ENCODE data around the gene PTPN6. TPM values are rescaled to one million over a fixed set of nuclear protein-coding genes. Genes with fewer than 3 reads are reported as not detected.

Gene PTPN6
- total RNA-seq, 1 experiment from 2014 or later: 13.7 TPM

DNA sequence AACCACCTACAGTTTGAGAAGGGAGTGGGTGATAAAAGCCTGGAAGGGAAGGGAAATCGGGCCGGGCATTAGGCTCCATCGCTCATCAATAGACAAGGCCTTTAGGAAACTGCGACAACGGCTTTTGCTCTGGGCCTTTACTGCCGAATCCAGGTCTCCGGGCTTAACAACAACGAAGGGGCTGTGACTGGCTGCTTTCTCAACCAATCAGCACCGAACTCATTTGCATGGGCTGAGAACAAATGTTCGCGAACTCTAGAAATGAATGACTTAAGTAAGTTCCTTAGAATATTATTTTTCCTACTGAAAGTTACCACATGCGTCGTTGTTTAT is 7.8 kb upstream of the PTPN6 start:
- intact Hi-C loops (cut with micrococcal nuclease; ENCODE audit: unreplicated experiment) (loop anchor here (10.0 kb wide), 1 partner anchor 171 kb away; no protein-coding TSS in a partner anchor), in situ Hi-C loops (cut with HindIII; ENCODE audit: low pct_unique_long_range_greater_than_20kb, low sequenced_read_pairs) (no loop called here)
- H3K4me1 ChIP-seq (ENCODE audit: control insufficient read depth, insufficient read depth, low read length): peaks cover 42% of the 10 kb centered on the region
- H3K9me3 ChIP-seq (ENCODE audit: control insufficient read depth, insufficient read depth, low read depth, low read length): no peaks in the 10 kb centered on the region
- BruUV-seq (replicated peaks): no TSS peak
- ChIA-PET CTCF (no interaction called here), POLR2A (interaction anchor here (1.0 to 1.7 kb wide), 3 partner anchors 9 to 21 kb away, joined by 4 to 9 read pairs (median 8); no protein-coding TSS in a partner anchor)
- DNase-seq (ENCODE audit: low read depth, low spot score) (peak; percentile 81), ATAC-seq (peak; percentile 51)
- TF ChIP-seq POLR2AphosphoS5 (IDR thresholded peaks at IDR 0.05; ENCODE audit: low read depth, low read length) (no peak), SIN3A (IDR thresholded peaks at IDR 0.05; ENCODE audit: borderline replicate concordance, insufficient read depth, low read depth, low read length) (no peak), TCF7L2 (IDR thresholded peaks at IDR 0.05; ENCODE audit: low read depth, low read length) (no peak)
- TF ChIP-seq, protein P1, sequence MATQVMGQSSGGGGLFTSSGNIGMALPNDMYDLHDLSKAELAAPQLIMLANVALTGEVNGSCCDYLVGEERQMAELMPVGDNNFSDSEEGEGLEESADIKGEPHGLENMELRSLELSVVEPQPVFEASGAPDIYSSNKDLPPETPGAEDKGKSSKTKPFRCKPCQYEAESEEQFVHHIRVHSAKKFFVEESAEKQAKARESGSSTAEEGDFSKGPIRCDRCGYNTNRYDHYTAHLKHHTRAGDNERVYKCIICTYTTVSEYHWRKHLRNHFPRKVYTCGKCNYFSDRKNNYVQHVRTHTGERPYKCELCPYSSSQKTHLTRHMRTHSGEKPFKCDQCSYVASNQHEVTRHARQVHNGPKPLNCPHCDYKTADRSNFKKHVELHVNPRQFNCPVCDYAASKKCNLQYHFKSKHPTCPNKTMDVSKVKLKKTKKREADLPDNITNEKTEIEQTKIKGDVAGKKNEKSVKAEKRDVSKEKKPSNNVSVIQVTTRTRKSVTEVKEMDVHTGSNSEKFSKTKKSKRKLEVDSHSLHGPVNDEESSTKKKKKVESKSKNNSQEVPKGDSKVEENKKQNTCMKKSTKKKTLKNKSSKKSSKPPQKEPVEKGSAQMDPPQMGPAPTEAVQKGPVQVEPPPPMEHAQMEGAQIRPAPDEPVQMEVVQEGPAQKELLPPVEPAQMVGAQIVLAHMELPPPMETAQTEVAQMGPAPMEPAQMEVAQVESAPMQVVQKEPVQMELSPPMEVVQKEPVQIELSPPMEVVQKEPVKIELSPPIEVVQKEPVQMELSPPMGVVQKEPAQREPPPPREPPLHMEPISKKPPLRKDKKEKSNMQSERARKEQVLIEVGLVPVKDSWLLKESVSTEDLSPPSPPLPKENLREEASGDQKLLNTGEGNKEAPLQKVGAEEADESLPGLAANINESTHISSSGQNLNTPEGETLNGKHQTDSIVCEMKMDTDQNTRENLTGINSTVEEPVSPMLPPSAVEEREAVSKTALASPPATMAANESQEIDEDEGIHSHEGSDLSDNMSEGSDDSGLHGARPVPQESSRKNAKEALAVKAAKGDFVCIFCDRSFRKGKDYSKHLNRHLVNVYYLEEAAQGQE (IDR thresholded peaks at IDR 0.05; ENCODE audit: insufficient read depth in 1 of 2, low read depth in 2 of 2, low read length in 1 of 2): no peak
- TF ChIP-seq, protein P2, sequence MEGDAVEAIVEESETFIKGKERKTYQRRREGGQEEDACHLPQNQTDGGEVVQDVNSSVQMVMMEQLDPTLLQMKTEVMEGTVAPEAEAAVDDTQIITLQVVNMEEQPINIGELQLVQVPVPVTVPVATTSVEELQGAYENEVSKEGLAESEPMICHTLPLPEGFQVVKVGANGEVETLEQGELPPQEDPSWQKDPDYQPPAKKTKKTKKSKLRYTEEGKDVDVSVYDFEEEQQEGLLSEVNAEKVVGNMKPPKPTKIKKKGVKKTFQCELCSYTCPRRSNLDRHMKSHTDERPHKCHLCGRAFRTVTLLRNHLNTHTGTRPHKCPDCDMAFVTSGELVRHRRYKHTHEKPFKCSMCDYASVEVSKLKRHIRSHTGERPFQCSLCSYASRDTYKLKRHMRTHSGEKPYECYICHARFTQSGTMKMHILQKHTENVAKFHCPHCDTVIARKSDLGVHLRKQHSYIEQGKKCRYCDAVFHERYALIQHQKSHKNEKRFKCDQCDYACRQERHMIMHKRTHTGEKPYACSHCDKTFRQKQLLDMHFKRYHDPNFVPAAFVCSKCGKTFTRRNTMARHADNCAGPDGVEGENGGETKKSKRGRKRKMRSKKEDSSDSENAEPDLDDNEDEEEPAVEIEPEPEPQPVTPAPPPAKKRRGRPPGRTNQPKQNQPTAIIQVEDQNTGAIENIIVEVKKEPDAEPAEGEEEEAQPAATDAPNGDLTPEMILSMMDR (IDR thresholded peaks at IDR 0.05): no peak
- peak overlapping the region; percentile 95 for H3K27ac ChIP-seq (ENCODE audit: low read length)
- H3K27me3 ChIP-seq (ENCODE audit: control insufficient read depth, insufficient read depth, low read length): no peaks in the 10 kb centered on the region
- no peaks in the 10 kb centered on the region; the same call in 1 of the 2 replicates for H3K36me3 ChIP-seq (ENCODE audit: control insufficient read depth, insufficient read depth, low read length)
- peak overlapping the region; percentile 34 to 64 for H3K4me3 ChIP-seq (ENCODE audit: low read depth in 2 of 2, low read length in 2 of 2)

DNA sequence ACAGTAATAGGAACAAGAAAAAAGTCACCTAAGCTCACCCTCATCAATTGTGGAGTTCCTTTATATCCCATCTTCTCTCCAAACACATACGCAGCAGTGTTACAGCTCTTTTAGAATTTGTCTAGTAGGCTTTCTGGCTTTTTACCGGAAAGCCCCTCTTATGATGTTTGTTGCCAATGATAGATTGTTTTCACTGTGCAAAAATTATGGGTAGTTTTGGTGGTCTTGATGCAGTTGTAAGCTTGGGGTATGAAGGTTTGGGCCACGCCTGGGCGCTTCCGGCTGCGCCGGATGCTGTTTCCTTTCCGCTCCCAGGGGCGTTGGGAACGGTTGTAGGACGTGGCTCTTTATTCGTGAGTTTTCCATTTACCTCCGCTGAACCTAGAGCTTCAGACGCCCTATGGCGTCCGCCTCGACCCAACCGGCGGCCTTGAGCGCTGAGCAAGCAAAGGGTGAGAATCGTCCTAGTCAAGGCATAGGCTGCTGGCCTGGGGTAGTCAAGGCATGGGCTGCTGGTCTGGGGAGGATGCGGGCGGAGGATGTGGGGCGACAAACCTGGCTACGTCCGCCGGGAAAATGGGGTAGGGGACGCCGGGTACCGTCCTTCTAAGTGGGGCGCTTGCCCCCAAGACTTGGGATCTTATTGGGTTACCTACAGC is 7.3 kb upstream of the PTPN6 start, which contains the start of the genes C12orf57 and RNU7-1:
C12orf57 (plus strand) TSS at position 301 of the 659 bp plus-strand sequence; CDS start at position 401, 100 bp downstream.
RNU7-1 (plus strand) TSS at position 95 of the 659 bp plus-strand sequence.
- Histone ChIP-seq H3K9me3 (ENCODE audit: control insufficient read depth, insufficient read depth, low read depth, low read length) (no peaks in the 10 kb centered on the region), H3K4me3 (ENCODE audit: low read depth in 2 of 2, low read length in 2 of 2) (peak within 1 kb of the TSS; percentile 64 to 72), H3K27ac (ENCODE audit: low read length) (peak within 1 kb of the TSS; percentile 95), H3K4me1 (ENCODE audit: control insufficient read depth, insufficient read depth, low read length) (peaks cover 41% of the 10 kb centered on the region), H3K36me3 (ENCODE audit: control insufficient read depth, insufficient read depth, low read length) (no peaks in the 10 kb centered on the region; the same call in 1 of the 2 replicates), H3K27me3 (ENCODE audit: control insufficient read depth, insufficient read depth, low read length) (no peaks in the 10 kb centered on the region)
- in situ Hi-C loops (cut with HindIII; ENCODE audit: low pct_unique_long_range_greater_than_20kb, low sequenced_read_pairs): no loop called here
- intact Hi-C loops (cut with micrococcal nuclease; ENCODE audit: unreplicated experiment): loop anchor here (10.0 kb wide), 1 partner anchor 171 kb away; no protein-coding TSS in a partner anchor
- DNase-seq (ENCODE audit: low read depth, low spot score): peak; percentile 88
- CTCF ChIA-PET: interaction anchor here (0.6 to 0.7 kb wide), 2 partner anchors 18 to 53 kb away, joined by 3 to 6 read pairs; no protein-coding TSS in a partner anchor
- POLR2A ChIA-PET: interaction anchor here (0.6 to 1.7 kb wide), 4 partner anchors 10 to 169 kb away, joined by 4 to 9 read pairs (median 8); no protein-coding TSS in a partner anchor
- TSS peak; percentile 96 for BruUV-seq (replicated peaks)
- no peak; the same call in 1 of the 2 replicates for TF ChIP-seq TCF7L2 (IDR thresholded peaks at IDR 0.05; ENCODE audit: low read depth, low read length)
- peak; percentile 100 for TF ChIP-seq POLR2AphosphoS5 (IDR thresholded peaks at IDR 0.05; ENCODE audit: low read depth, low read length)
- TF ChIP-seq, protein P2 (IDR thresholded peaks at IDR 0.05): no peak
- TF ChIP-seq, protein P1 (IDR thresholded peaks at IDR 0.05; ENCODE audit: insufficient read depth in 1 of 2, low read depth in 2 of 2, low read length in 1 of 2): no peak
- peak; percentile 96 for TF ChIP-seq SIN3A (IDR thresholded peaks at IDR 0.05; ENCODE audit: borderline replicate concordance, insufficient read depth, low read depth, low read length)
- ATAC-seq: peak; percentile 78

Data from Panc1 (cell line).